HepG2 (cell line): Measurements from ENCODE around the gene ST8SIA2. TPM values are rescaled to one million over a fixed set of nuclear protein-coding genes. Genes with fewer than 3 reads are reported as not detected.

Experiments used
- ATAC-seq: fragments of 200-7000 bp; cut with Tn5 transposase; 3 replicates; pipeline ENCODE4 v1.9.1; 2020; ENCODE audit warnings: mild to moderate bottlenecking, moderate library complexity
- BruUV-seq: library from RNA; stranded (reverse); fragments of 400-500 nt; replicated peaks from 2 replicates; lab custom pipeline; 2021; lab: Mats Ljungman, UMichigan
- CTCF ChIA-PET: fragments of 300-600 bp; formaldehyde crosslinking; extraction: SDS; loops from one replicate; lab custom pipeline; 2021; ENCODE audit warnings: low total read pairs, inconsistent platforms, low intra/inter-chr PET ratio; lab: Yijun Ruan, JAX
- POLR2A ChIA-PET: fragments of 350-600 bp; sonication (Branson Sonifier 250); formaldehyde crosslinking; loops from one replicate; lab custom pipeline; 2020; ENCODE audit warnings: antibody characterized with exemption, inconsistent platforms; lab: Yijun Ruan, JAX
- DNase-seq: peaks from one replicate; pipeline ENCODE4 v3.0.0-alpha.2; 2015; ENCODE audit warnings: low spot score
- FAIRE-seq: peaks from 3 replicates; lab custom pipeline; 2011; peaks lifted over from hg19 to GRCh38; lab: Jason Lieb, UNC
- H2AFZ ChIP-seq: one replicate; pipeline ENCODE4 v1.6.1; 2011; ENCODE audit warnings: low read length, inconsistent platforms
- H3K27ac ChIP-seq: fragments of 300-600 bp; 3 replicates; pipeline ENCODE4 v1.8.0; 2011; ENCODE audit warnings: mixed run types, mild to moderate bottlenecking, mixed read lengths, low read length, inconsistent platforms; ENCODE audit not compliant: insufficient read depth; ENCODE audit errors: extremely low read length
- H3K27me3 ChIP-seq, 2 experiments: fragments of 200-600 bp in 1 of 2; 2 replicates in 1 of 2; 3 replicates in 1 of 2; pipeline versions ENCODE4 v1.6.0 to v1.8.0; 2011; ENCODE audit warnings: low read length in 2 of 2, mild to moderate bottlenecking in 2 of 2, moderate library complexity in 2 of 2, inconsistent platforms in 1 of 2; ENCODE audit not compliant: insufficient read depth in 2 of 2, control insufficient read depth in 1 of 2
- H3K36me3 ChIP-seq, 2 experiments: fragments of 200-600 bp in 1 of 2; replicated peaks in 1 of 2; 2 replicates in 1 of 2; 3 replicates in 1 of 2; pipeline versions ENCODE4 v1.5.1 to v1.8.0; 2011; ENCODE audit warnings: low read length in 2 of 2, inconsistent platforms in 1 of 2; ENCODE audit not compliant: insufficient read depth in 2 of 2, control insufficient read depth in 1 of 2
- H3K4me1 ChIP-seq: 2 replicates; pipeline ENCODE4 v1.5.1; 2012; ENCODE audit warnings: low read length, inconsistent platforms; ENCODE audit not compliant: insufficient read depth
- H3K4me2 ChIP-seq: 2 replicates; pipeline ENCODE4 v1.6.0; 2011; ENCODE audit warnings: low read depth, low read length, inconsistent platforms
- H3K4me3 ChIP-seq, 3 experiments: fragments of 200-600 bp in 1 of 3; sonication (generic), shearing (Covaris generic) in 1 of 3; replicated peaks in 1 of 3; 2 replicates each; pipeline ENCODE4 v1.5.1; 2011 to 2016; ENCODE audit warnings: low read length in 3 of 3, inconsistent platforms in 2 of 3, low read depth in 2 of 3, mild to moderate bottlenecking in 2 of 3, control low read depth in 1 of 3, mixed read lengths in 1 of 3; ENCODE audit not compliant: insufficient read depth in 1 of 3
- H3K79me2 ChIP-seq: one replicate; pipeline ENCODE4 v1.6.1; 2011; ENCODE audit warnings: low read length, inconsistent platforms; ENCODE audit not compliant: insufficient read depth
- H3K9ac ChIP-seq: 2 replicates; pipeline ENCODE4 v1.6.0; 2011; ENCODE audit warnings: mild to moderate bottlenecking, low read depth, low read length, inconsistent platforms; ENCODE audit not compliant: insufficient read depth
- H3K9me3 ChIP-seq: 2 replicates; pipeline ENCODE4 v1.5.1; 2012; ENCODE audit warnings: mild to moderate bottlenecking, low read length
- H4K20me1 ChIP-seq: 2 replicates; pipeline ENCODE4 v1.6.0; 2011; ENCODE audit warnings: inconsistent platforms, mild to moderate bottlenecking, low read length, moderate library complexity; ENCODE audit not compliant: insufficient read depth
- GTF2F1 ChIP-seq: fragments of 150-350 bp; IDR thresholded peaks from 2 replicates; pipeline ENCODE4 v1.6.1; 2014; ENCODE audit warnings: low read length
- NCOR1 ChIP-seq: fragments of 200-600 bp; sonication (generic); IDR thresholded peaks from 2 replicates; pipeline ENCODE4 v1.7.0; 2017; ENCODE audit warnings: antibody characterized with exemption, low read length, borderline replicate concordance
- NR2C2 ChIP-seq: sonication (generic); formaldehyde crosslinking; IDR thresholded peaks from 2 replicates; pipeline ENCODE4 v1.4.0; 2020; ENCODE audit warnings: missing genetic modification reagents, mild to moderate bottlenecking, moderate library complexity, borderline replicate concordance
- SPEN ChIP-seq: sonication (generic); formaldehyde crosslinking; IDR thresholded peaks from 2 replicates; pipeline ENCODE4 v1.5.1; 2020; ENCODE audit warnings: low read depth, mild to moderate bottlenecking, missing genetic modification reagents
- ZFP90 ChIP-seq: sonication (generic); formaldehyde crosslinking; IDR thresholded peaks from 2 replicates; pipeline ENCODE4 v1.8.0; 2022; ENCODE audit warnings: missing genetic modification reagents, mild to moderate bottlenecking, inconsistent platforms, borderline replicate concordance
- ZKSCAN5 ChIP-seq: sonication (generic); formaldehyde crosslinking; IDR thresholded peaks from 2 replicates; pipeline ENCODE4 v1.5.1; 2020; ENCODE audit warnings: mild to moderate bottlenecking, missing genetic modification reagents
- ZNF562 ChIP-seq: sonication (generic); formaldehyde crosslinking; IDR thresholded peaks from 2 replicates; pipeline ENCODE4 v1.8.0; 2022; ENCODE audit warnings: missing genetic modification reagents, borderline replicate concordance
- ZNF792 ChIP-seq: IDR thresholded peaks from 2 replicates; pipeline ENCODE4 v1.6.1; 2016
- WGBS: methylation state at CpG from one replicate; pipeline ENCODE4 v1.1.6; 2017; ENCODE audit warnings: low lambda C conversion rate; 5-methylcytosine and 5-hydroxymethylcytosine counted together
- in situ Hi-C: cut with HindIII; loops from 2 replicates; pipeline ENCODE4 v1.10.0; 2017; ENCODE audit warnings: low pct_unique_long_range_greater_than_20kb; ENCODE audit not compliant: extremely low pct_ligation_motif_present
- intact Hi-C: fragments of 100-400 bp; cut with micrococcal nuclease; formaldehyde crosslinking; loops from one replicate; pipeline ENCODE4 v1.10.0; 2022; ENCODE audit not compliant: unreplicated experiment
- polyA plus RNA-seq, 8 experiments: library from polyadenylated mRNA; depleted of rRNA in 3 of 8; stranded (reverse) in 7 of 8; unstranded in 1 of 8; fragments of >200 nt; fragmentation: Illumina TruSeq in 4 of 8; extraction: Trizol in 4 of 8; gene quantifications; 2 replicates each; pipeline versions ENCODE4 v1.2.1 to v1.2.3, GENCODE V29; 2011 to 2016; ENCODE audit warnings: low read depth in 4 of 8, missing spikeins in 1 of 8, mixed read lengths in 1 of 8; ENCODE audit not compliant: insufficient read depth in 1 of 8
- total RNA-seq, 5 experiments: library from RNA; depleted of rRNA; stranded (reverse); fragments of >200 nt; fragmentation: Illumina TruSeq; extraction: Trizol; gene quantifications; 2 replicates each; pipeline ENCODE4 v1.2.3, GENCODE V29; 2016; ENCODE audit warnings: low read depth in 1 of 5
- TF ChIP-seq, protein P1 (sequence below): sonication (generic); formaldehyde crosslinking; IDR thresholded peaks from 2 replicates; pipeline ENCODE4 v1.8.0; 2022; ENCODE audit warnings: mild to moderate bottlenecking, missing genetic modification reagents, moderate library complexity
- TF ChIP-seq, protein P2 (sequence below): sonication (generic); formaldehyde crosslinking; IDR thresholded peaks from 2 replicates; pipeline ENCODE4 v1.4.0; 2020; ENCODE audit warnings: missing genetic modification reagents
- TF ChIP-seq, protein P3 (sequence below): sonication (generic); formaldehyde crosslinking; IDR thresholded peaks from 2 replicates; pipeline ENCODE4 v1.4.0; 2020; ENCODE audit warnings: missing genetic modification reagents, borderline replicate concordance
- TF ChIP-seq, protein P4 (sequence below): sonication (generic); formaldehyde crosslinking; IDR thresholded peaks from 2 replicates; pipeline ENCODE4 v1.4.0; 2020; ENCODE audit warnings: mild to moderate bottlenecking, missing genetic modification reagents

The ST8SIA2 gene
- total and polyA plus RNA-seq, 2 of the 13 experiments (the other 11 are each of a cell fraction or from before 2014, with no cell fraction given) = not detected

DNA sequence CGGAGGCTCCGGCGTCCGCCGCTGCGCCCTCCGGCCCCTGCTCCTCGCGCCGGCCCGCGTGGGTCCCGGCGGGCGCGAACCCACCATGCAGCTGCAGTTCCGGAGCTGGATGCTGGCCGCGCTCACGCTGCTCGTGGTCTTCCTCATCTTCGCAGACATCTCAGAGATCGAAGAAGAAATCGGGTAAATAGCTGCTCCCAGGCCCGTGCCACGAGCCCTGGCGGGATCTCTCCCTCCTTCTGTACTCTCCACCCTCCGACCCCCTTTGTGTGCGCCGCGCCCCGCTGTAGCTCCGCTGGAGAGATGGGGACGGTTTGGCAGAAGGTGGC lies 263 bp downstream of the ST8SIA2 start:
- H3K4me3 ChIP-seq = no peak overlapping the region
- peaks cover 3 to 51% of the 10 kb centered on the region in 2 experiments for H3K27me3 ChIP-seq
- no peaks in the 10 kb centered on the region for H3K79me2 ChIP-seq
- no peaks in the 10 kb centered on the region for H3K4me1 ChIP-seq
- ATAC-seq (no peak), FAIRE-seq (no peak), DNase-seq (no peak)
- POLR2A ChIA-PET = no interaction called here
- no CpG with 5 or more reads among the region's 34 CpGs for WGBS
- no peak overlapping the region for H3K4me2 ChIP-seq
- BruUV-seq = no TSS peak
- no peak overlapping the region for H2AFZ ChIP-seq
- H3K36me3 ChIP-seq = no peaks in the 10 kb centered on the region
- no peak overlapping the region for H3K27ac ChIP-seq
- no peaks in the 10 kb centered on the region for H3K9me3 ChIP-seq
- intact Hi-C loops (no loop called here), in situ Hi-C loops (no loop called here)
- no peak for TF ChIP-seq GTF2F1
- TF ChIP-seq ZNF792 (CRISPR knock-in tag) = no peak
- TF ChIP-seq SPEN (CRISPR knock-in tag) = no peak
- no peak for TF ChIP-seq NR2C2 (CRISPR knock-in tag)
- no peak for TF ChIP-seq NCOR1
- TF ChIP-seq, protein P1, sequence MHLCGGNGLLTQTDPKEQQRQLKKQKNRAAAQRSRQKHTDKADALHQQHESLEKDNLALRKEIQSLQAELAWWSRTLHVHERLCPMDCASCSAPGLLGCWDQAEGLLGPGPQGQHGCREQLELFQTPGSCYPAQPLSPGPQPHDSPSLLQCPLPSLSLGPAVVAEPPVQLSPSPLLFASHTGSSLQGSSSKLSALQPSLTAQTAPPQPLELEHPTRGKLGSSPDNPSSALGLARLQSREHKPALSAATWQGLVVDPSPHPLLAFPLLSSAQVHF (CRISPR knock-in tag) = no peak
- TF ChIP-seq, protein P2, sequence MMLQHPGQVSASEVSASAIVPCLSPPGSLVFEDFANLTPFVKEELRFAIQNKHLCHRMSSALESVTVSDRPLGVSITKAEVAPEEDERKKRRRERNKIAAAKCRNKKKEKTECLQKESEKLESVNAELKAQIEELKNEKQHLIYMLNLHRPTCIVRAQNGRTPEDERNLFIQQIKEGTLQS (CRISPR knock-in tag) = no peak
- TF ChIP-seq ZKSCAN5 (CRISPR knock-in tag) = no peak
- no peak for TF ChIP-seq ZFP90 (CRISPR knock-in tag)
- TF ChIP-seq ZNF562 (CRISPR knock-in tag) = no peak
- TF ChIP-seq, protein P3, sequence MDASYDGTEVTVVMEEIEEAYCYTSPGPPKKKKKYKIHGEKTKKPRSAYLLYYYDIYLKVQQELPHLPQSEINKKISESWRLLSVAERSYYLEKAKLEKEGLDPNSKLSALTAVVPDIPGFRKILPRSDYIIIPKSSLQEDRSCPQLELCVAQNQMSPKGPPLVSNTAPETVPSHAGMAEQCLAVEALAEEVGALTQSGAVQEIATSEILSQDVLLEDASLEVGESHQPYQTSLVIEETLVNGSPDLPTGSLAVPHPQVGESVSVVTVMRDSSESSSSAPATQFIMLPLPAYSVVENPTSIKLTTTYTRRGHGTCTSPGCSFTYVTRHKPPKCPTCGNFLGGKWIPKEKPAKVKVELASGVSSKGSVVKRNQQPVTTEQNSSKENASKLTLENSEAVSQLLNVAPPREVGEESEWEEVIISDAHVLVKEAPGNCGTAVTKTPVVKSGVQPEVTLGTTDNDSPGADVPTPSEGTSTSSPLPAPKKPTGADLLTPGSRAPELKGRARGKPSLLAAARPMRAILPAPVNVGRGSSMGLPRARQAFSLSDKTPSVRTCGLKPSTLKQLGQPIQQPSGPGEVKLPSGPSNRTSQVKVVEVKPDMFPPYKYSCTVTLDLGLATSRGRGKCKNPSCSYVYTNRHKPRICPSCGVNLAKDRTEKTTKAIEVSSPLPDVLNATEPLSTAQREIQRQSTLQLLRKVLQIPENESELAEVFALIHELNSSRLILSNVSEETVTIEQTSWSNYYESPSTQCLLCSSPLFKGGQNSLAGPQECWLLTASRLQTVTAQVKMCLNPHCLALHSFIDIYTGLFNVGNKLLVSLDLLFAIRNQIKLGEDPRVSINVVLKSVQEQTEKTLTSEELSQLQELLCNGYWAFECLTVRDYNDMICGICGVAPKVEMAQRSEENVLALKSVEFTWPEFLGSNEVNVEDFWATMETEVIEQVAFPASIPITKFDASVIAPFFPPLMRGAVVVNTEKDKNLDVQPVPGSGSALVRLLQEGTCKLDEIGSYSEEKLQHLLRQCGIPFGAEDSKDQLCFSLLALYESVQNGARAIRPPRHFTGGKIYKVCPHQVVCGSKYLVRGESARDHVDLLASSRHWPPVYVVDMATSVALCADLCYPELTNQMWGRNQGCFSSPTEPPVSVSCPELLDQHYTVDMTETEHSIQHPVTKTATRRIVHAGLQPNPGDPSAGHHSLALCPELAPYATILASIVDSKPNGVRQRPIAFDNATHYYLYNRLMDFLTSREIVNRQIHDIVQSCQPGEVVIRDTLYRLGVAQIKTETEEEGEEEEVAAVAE = no peak
- TF ChIP-seq, protein P4, sequence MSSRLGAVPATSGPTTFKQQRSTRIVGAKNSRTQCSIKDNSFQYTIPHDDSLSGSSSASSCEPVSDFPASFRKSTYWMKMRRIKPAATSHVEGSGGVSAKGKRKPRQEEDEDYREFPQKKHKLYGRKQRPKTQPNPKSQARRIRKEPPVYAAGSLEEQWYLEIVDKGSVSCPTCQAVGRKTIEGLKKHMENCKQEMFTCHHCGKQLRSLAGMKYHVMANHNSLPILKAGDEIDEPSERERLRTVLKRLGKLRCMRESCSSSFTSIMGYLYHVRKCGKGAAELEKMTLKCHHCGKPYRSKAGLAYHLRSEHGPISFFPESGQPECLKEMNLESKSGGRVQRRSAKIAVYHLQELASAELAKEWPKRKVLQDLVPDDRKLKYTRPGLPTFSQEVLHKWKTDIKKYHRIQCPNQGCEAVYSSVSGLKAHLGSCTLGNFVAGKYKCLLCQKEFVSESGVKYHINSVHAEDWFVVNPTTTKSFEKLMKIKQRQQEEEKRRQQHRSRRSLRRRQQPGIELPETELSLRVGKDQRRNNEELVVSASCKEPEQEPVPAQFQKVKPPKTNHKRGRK (CRISPR knock-in tag) = no peak
- CTCF ChIA-PET = no interaction called here
- no peak overlapping the region for H3K9ac ChIP-seq
- H4K20me1 ChIP-seq = no peaks in the 10 kb centered on the region
